DMS79 (cell line): ENCODE data around the gene EIF1AX.
"Not testable (repeated sequence)": the region's sequence is repeated elsewhere in the genome, so short reads cannot be mapped to it uniquely, and the experiment has no call there.

Source experiments
- DNase-seq: peaks from one replicate; lab custom pipeline; 2025; lab: John Stamatoyannopoulos, UW

EIF1AX gene

DNA sequence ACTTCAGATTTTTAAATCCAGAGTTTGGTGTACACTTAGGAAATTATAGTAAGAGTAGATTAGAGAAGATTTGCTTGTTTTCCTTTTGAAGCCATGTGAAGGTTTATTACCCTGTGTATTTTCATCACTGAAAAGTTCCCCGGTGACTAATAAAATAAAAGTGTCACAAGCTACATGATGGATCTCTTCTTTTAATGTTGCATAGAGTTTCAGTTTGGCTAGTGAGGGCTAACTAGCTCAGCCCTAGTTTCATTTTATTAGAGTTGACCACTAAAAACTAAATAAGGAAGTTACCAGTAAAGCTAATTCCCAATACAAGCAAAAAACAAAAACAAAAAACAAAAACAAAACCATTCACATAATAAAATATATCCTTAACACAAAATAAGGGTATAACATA, 14.8 kb downstream of the EIF1AX start:
- DNase-seq, result not testable (repeated sequence)

DNA sequence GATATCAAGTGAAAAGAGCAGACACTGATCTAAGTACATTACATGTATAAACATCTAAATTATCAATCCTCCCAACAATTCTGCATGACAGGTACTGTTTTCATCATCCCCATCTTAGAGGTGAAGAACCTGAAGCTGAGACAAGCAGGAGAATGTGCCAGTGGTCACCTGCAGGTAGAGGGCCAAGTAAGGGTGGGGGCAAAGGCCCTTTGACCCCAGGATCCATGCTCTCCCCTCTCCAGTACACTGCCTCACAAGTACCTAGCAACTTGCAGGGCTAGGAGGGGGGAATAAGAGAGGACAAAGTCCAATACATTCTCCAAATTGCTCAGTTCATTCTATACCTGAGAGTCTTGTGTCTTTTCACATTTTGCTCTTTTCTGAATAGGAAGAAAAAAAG, 16.7 kb downstream of the EIF1AX start:
- DNase-seq, result no peak

DNA sequence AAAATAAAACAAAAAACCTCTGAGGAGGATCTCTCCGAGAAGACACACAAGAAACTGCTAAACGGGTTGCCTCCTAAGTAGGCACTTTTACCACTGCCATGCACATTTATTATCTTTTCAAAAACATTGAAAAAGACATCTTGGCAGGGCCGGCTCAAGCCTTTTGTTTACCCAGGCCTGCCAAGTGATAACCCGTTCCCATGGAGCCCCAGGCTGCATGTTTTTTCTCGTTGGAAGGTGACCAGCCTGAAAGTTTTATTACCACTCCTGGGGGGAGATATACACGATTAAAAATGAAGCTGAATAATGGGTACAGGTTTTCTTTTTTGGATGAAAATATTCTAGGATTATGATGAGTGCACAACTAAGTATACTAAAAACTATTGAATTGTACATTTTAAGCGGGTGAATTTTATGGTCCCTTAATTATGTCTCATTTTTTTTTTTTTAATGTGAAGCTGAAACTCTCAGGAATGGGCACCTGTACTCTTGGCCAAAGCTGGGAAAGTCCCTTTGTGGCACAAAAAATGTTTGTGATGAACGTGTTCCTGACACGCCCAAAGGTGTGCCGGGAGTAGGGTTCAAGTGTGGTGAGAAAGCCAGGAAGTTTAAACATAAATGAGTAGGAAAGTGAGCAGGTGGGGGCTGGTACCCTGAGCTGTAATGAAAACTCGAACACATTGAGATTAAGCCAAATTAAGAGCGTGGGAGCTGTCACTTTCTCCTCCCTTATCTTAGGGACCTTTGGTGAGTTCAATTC, 23.4 kb downstream of the EIF1AX start:
- DNase-seq, result no peak

DNA sequence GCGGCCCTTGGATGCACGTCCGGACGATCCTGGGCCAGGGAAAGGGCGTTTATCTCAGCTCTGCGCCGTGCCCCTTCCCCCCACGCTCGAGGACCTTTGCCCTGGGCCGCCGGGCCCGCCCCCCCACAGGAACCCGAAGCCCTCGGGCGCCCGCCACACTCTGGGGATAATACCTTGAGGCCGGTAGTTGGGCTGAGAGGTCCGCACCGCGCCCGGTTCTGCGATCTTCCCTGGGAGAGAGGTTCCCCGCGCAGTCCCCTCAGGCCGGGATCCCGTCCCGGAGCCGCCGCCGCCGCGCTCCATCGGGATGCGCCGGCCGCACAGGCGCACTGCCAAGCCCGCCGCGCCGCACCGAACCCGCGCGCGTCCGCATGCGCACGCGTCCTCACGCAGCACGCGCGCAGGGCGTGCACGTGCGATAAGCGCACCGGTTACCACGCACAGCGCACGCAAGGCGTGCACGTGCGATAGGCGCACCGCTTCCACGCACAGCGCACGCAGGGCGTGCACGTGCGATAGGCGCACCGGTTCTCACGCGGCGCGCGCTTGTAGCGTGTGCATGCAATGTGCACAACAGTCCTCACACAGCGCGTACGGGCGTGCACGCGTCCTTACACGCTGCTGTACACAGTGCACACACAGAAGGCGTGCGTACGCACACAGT, 24.9 kb downstream of the EIF1AX start, which contains the start of gene MAP7D2:
Gene MAP7D2, minus strand, starts transcription at position 331 of the 664 bp plus-strand sequence. Its CDS starts 28 bp downstream, at position 303.
- DNase-seq, result no peak

DNA sequence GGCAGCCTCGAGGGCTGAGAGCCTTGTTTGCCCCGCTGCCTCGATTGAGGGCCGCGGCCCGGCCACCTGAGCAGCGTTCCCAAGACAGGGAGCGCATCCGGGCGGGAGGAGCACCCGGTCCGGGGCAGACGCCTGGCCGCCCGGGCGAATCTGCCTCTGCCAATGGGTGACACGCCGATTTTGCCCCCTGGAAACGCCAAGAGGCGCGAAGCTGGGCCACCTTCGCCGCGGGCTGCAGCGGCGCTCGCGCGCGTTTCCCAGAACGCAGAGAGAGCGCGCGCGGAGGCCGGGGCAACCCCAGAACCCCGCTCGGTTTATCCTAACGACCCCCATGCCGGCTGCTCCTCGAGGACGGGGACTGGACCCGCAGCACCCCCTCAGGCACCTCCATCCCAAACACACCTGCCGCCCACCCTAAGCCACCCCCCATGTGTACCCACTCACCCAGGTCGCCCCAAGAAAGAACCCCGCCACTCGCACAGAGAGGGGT, 25.5 kb downstream of the EIF1AX start:
- no peak for DNase-seq

DNA sequence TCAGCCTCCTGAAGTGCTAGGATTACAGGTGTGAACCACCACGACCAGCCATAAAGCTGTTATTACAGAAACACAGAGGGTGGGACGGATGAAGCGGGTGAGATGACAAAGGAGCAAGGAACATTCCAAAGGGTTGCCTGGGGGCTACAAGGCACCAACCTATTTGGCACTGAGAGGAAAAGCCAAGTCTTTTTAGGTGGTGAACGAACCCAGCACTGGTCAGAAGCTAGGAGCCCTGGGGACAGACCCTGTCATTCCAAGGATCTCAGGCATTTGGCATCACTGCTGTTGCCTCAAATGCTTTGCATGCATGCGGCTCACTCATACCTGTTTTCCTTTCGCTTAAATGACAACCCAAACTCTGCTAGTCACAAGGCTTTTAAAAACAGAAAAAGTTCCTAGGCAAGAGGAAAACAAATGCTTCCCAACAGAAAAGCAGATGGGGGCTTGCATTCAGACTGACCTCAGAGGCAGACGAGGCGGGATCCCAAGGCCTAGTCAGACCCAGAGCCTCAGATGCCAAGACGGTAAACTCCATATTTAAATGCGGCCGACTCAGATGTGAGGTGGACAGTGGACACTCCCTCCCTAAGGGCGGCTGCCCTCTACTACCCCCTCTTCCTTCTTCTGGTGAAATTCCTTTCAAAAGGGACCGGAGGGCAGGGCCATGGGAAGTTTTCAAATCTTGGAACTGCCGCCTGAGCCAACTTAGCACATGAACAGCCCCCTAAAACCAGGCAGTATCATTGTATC, 29.4 kb downstream of the EIF1AX start:
- DNase-seq, result no peak

DNA sequence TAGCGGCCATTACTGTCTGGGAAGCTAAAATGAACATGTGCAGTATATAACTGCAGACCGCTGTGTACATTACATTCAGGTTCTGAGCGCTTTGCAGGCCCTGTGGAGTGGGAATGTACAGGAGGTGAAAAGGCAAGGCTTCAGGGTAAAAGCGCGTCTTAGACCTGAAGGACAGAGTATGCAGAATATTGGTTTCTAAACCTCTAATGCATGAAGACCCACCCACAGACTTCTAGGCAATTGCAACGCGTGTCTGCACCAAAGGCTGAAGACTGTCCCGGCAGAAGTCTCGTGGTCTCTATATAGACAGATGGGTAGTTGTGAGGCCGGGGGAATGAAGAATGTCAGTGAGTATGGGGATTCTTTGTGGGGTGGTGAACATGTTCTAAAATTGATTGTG, 30.4 kb downstream of the EIF1AX start:
- no peak for DNase-seq

DNA sequence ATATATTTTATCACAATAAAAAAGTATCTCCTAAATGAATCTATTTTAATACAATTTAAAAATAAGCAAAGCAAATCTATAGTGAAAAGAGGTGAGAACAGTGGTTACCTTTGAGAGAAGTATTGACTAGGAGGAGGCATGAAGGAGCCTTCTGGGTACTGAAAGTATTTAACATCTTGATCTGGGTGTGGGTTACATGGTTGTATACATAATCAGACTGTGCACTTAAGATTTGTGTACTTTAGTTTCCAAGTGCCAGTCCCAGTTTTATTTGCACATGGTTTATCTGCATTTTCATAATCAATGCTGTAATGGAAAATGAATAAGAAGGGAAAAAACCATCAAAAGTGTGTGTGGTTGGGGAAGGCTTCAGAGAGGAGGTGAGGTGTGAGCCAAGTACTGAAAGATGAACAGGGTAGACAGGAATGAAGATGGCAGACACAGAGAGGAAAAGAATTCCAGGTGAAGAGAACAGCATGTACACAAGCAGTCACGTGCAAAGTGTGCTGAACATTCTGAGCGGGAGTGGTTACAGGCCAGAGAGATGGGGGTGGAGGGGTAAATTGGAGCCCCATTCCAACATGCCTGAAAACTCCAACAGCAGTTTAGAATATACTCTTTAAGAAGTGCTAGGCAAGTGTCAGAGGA, 39.6 kb downstream of the EIF1AX start:
- DNase-seq, result no peak

DNA sequence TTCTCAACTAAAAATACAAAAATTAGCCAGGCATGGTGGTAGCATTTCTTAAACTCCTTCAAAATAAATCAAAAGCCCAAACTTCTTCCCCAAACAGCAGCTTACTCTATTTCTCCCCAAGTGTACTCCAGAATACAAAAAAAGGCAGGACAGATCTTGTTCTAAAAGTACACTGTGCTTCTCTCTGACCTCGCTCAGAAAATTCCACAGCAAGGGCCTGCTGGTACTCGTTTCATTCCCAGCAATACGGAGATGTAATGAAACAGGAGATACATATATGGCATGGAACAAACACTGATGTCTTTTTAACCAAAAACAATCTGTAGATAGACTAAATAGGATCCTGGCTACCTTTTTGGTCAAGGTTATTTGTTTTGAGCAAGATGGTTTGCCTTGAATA, 50.1 kb downstream of the EIF1AX start:
- DNase-seq, result no peak

DNA sequence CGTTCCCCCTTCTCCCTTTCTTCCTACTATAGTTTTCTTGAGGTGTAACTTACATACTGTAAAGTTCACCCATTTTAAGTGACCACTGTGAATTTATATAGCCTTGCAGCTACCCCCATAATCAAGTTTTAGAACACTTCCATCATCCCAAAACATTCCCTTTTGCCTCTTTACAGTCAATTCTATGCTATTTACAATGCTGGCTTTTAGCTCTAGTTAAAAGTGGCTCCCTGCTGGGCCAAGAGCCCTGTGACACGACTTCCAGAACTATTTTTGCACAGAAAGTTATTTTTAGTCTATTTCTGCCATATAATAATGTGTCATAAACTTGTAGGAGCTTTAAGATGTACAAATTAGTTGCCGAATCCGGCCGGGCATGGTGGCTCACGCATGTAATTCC, 51.8 kb downstream of the EIF1AX start:
- no peak for DNase-seq

DNA sequence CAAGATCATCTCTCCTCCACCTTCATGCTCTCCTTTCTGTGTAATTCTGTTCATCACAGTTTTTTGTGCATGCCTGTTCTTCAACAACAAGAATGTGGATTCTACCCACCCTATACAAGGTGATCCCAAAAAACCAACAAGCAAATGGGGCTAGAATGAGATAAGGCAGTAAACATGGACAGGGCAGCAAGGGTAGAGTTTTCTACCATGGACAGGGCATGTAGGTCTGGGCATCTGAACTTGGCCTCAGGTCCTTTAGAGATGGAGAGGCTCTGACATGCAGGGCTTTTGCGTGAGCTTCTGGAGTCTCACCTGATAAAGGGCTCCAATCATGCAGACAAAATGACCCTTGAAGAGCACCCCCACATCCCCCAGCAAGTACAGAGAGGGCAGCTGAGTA, 61.4 kb downstream of the EIF1AX start:
- no peak for DNase-seq
